H1 (cell line): ENCODE measurements around the gene MMP15. TPM values are rescaled to one million over a fixed set of nuclear protein-coding genes. Genes with fewer than 3 reads are reported as not detected.

ENCODE experiments used
- CTCF ChIA-PET: fragments of 300-600 bp; sonication (Branson Sonifier 250); formaldehyde crosslinking; loops from one replicate; lab custom pipeline; 2021; ENCODE audit not compliant: partially characterized antibody; lab: Charles Lee
- POLR2A ChIA-PET: fragments of 300-600 bp; sonication (Branson Sonifier 250); formaldehyde crosslinking; loops from one replicate; lab custom pipeline; 2021; ENCODE audit warnings: inconsistent platforms; ENCODE audit not compliant: partially characterized antibody; lab: Charles Lee
- DNase-seq, 2 experiments: peaks; one replicate each; pipeline versions ENCODE4 v3.0.0 to v3.0.0-alpha.2; 2010 to 2022; ENCODE audit warnings: low spot score in 2 of 2, low read depth in 1 of 2, mixed read lengths in 1 of 2
- FAIRE-seq: peaks from 2 replicates; lab custom pipeline; 2011; peaks lifted over from hg19 to GRCh38; lab: Jason Lieb, UNC
- H2AFZ ChIP-seq: 2 replicates; pipeline ENCODE4 v1.8.1; 2012; ENCODE audit warnings: low read length, inconsistent platforms
- H2AK5ac ChIP-seq: 2 replicates; pipeline ENCODE4 v1.6.1; 2013; ENCODE audit warnings: low read depth, low read length
- H2BK120ac ChIP-seq: replicated peaks from 2 replicates; pipeline ENCODE3; 2013; ENCODE audit warnings: low read depth, low read length, inconsistent platforms
- H2BK12ac ChIP-seq: 2 replicates; pipeline ENCODE4 v1.6.1; 2013; ENCODE audit warnings: low read depth, low read length
- H2BK15ac ChIP-seq: 2 replicates; pipeline ENCODE4 v1.6.1; 2013; ENCODE audit warnings: low read length
- H2BK20ac ChIP-seq: 2 replicates; pipeline ENCODE4 v1.6.1; 2013; ENCODE audit warnings: low read length
- H2BK5ac ChIP-seq: 2 replicates; pipeline ENCODE4 v1.6.1; 2013; ENCODE audit warnings: low read depth, low read length
- H3K14ac ChIP-seq: 2 replicates; pipeline ENCODE4 v1.6.1; 2013; ENCODE audit warnings: inconsistent platforms; ENCODE audit not compliant: insufficient read length
- H3K18ac ChIP-seq: 2 replicates; pipeline ENCODE4 v1.6.1; 2013; ENCODE audit warnings: low read length; ENCODE audit errors: extremely low read depth
- H3K23ac ChIP-seq: 2 replicates; pipeline ENCODE4 v1.6.1; 2013; ENCODE audit warnings: inconsistent platforms; ENCODE audit not compliant: insufficient read length
- H3K23me2 ChIP-seq: 2 replicates; pipeline ENCODE4 v1.6.1; 2013; ENCODE audit warnings: low read depth, low read length
- H3K27ac ChIP-seq: 2 replicates; pipeline ENCODE4 v1.6.1; 2011; ENCODE audit warnings: low read depth, low read length, inconsistent platforms
- H3K27me3 ChIP-seq, 4 experiments: replicated peaks in 1 of 4; 1 replicate in 1 of 4; 2 replicates in 3 of 4; pipeline versions ENCODE4 v1.6.1 to v1.8.1; 2011 to 2013; ENCODE audit warnings: low read length in 3 of 4, mild to moderate bottlenecking in 3 of 4, inconsistent platforms in 2 of 4, mixed read lengths in 2 of 4, moderate library complexity in 1 of 4; ENCODE audit not compliant: control insufficient read depth in 3 of 4, insufficient read depth in 3 of 4; ENCODE audit errors: extremely low read depth in 1 of 4
- H3K36me3 ChIP-seq, 4 experiments: 2 replicates each; pipeline versions ENCODE4 v1.6.1 to v1.8.1; 2011 to 2013; ENCODE audit warnings: mild to moderate bottlenecking in 4 of 4, low read length in 3 of 4, moderate library complexity in 2 of 4, control low read depth in 1 of 4, inconsistent platforms in 1 of 4; ENCODE audit not compliant: insufficient read depth in 4 of 4, control insufficient read depth in 2 of 4
- H3K4ac ChIP-seq: replicated peaks from 2 replicates; pipeline ENCODE3; 2013; ENCODE audit warnings: low read length, low read depth, mixed read lengths, inconsistent platforms; ENCODE audit not compliant: insufficient read length
- H3K4me1 ChIP-seq, 4 experiments: replicated peaks in 1 of 4; 1 replicate in 1 of 4; 2 replicates in 3 of 4; pipeline versions ENCODE4 v1.6.1 to v1.8.1; 2011 to 2013; ENCODE audit warnings: low read length in 3 of 4, inconsistent platforms in 2 of 4, mixed read lengths in 1 of 4; ENCODE audit not compliant: insufficient read depth in 4 of 4, control insufficient read depth in 3 of 4
- H3K4me2 ChIP-seq, 2 experiments: 2 replicates each; pipeline versions ENCODE4 v1.6.1 to v1.8.1; 2011 to 2013; ENCODE audit warnings: low read depth in 2 of 2, low read length in 2 of 2, control low read depth in 1 of 2, inconsistent platforms in 1 of 2, mild to moderate bottlenecking in 1 of 2; ENCODE audit not compliant: insufficient read depth in 1 of 2
- H3K4me3 ChIP-seq, 4 experiments: fragments of 200-600, 300-600 bp in 1 of 4; sonication (generic), shearing (Covaris generic), sonication (Bioruptor Twin) in 1 of 4; 2 replicates each; pipeline versions ENCODE4 v1.5.1 to v1.8.1; 2011 to 2016; ENCODE audit warnings: low read length in 4 of 4, low read depth in 3 of 4, control low read depth in 2 of 4, inconsistent platforms in 2 of 4, mild to moderate bottlenecking in 2 of 4, mixed read lengths in 1 of 4, moderate library complexity in 1 of 4; ENCODE audit not compliant: insufficient read depth in 2 of 4; ENCODE audit errors: extremely low read depth in 1 of 4
- H3K56ac ChIP-seq: replicated peaks from 2 replicates; pipeline ENCODE3; 2013; ENCODE audit warnings: low read depth, mild to moderate bottlenecking, mixed read lengths, low read length, inconsistent platforms; ENCODE audit not compliant: insufficient read length
- H3K79me1 ChIP-seq: 2 replicates; pipeline ENCODE4 v1.6.1; 2013; ENCODE audit warnings: low read depth, low read length, control low read depth
- H3K79me2 ChIP-seq, 2 experiments: 2 replicates each; pipeline versions ENCODE4 v1.6.1 to v1.8.1; 2012 to 2013; ENCODE audit warnings: low read length in 2 of 2, mild to moderate bottlenecking in 2 of 2, inconsistent platforms in 1 of 2; ENCODE audit not compliant: insufficient read depth in 2 of 2, control insufficient read depth in 1 of 2
- H3K9ac ChIP-seq, 4 experiments: replicated peaks in 1 of 4; 1 replicate in 1 of 4; 2 replicates in 3 of 4; pipeline versions ENCODE4 v1.6.1 to v1.8.1; 2011 to 2013; ENCODE audit warnings: low read depth in 3 of 4, low read length in 3 of 4, control low read depth in 2 of 4, mild to moderate bottlenecking in 2 of 4, moderate library complexity in 2 of 4, inconsistent platforms in 1 of 4; ENCODE audit errors: extremely low read depth in 1 of 4
- H3K9me3 ChIP-seq, 2 experiments: 2 replicates each; pipeline versions ENCODE4 v1.6.1 to v1.8.1; 2012 to 2013; ENCODE audit warnings: mild to moderate bottlenecking in 2 of 2, moderate library complexity in 2 of 2, control low read depth in 1 of 2, inconsistent platforms in 1 of 2, low read depth in 1 of 2, low read length in 1 of 2, mixed read lengths in 1 of 2; ENCODE audit not compliant: insufficient read depth in 2 of 2
- H4K20me1 ChIP-seq, 2 experiments: replicated peaks in 1 of 2; 2 replicates each; pipeline versions ENCODE3 to v1.8.1; 2011 to 2013; ENCODE audit warnings: inconsistent platforms in 2 of 2, low read length in 2 of 2, mild to moderate bottlenecking in 1 of 2; ENCODE audit not compliant: insufficient read depth in 2 of 2, control insufficient read depth in 1 of 2
- H4K5ac ChIP-seq: 2 replicates; pipeline ENCODE4 v1.6.1; 2013; ENCODE audit warnings: low read length, low read depth, mixed read lengths, inconsistent platforms; ENCODE audit not compliant: insufficient read length
- H4K8ac ChIP-seq: 2 replicates; pipeline ENCODE4 v1.8.0; 2013; ENCODE audit warnings: mild to moderate bottlenecking, moderate library complexity, low read length, inconsistent platforms; ENCODE audit not compliant: insufficient read depth; ENCODE audit errors: extremely low read depth
- H4K91ac ChIP-seq: replicated peaks from 2 replicates; pipeline ENCODE3; 2013; ENCODE audit warnings: low read length, mixed read lengths, inconsistent platforms; ENCODE audit not compliant: insufficient read length
- BCL11A ChIP-seq, 2 experiments: IDR thresholded peaks; one replicate each; pipeline ENCODE4 v1.6.1; 2011; ENCODE audit warnings: low read depth in 2 of 2, low read length in 2 of 2, mild to moderate bottlenecking in 2 of 2
- CBX5 ChIP-seq: fragments of 300-800, 300-1000 bp; sonication (generic); IDR thresholded peaks from 2 replicates; pipeline ENCODE4 v1.7.1; 2016; ENCODE audit warnings: antibody characterized with exemption, low read length, low read depth
- CBX8 ChIP-seq: fragments of 300-800, 300-1000 bp; sonication (generic); IDR thresholded peaks from 2 replicates; pipeline ENCODE4 v1.7.1; 2016; ENCODE audit warnings: low read depth, low read length, borderline replicate concordance
- CREB1 ChIP-seq: IDR thresholded peaks from 2 replicates; pipeline ENCODE4 v1.6.1; 2012; ENCODE audit warnings: inconsistent platforms
- CTBP2 ChIP-seq: IDR thresholded peaks from 2 replicates; pipeline ENCODE4 v1.7.0; 2011; ENCODE audit warnings: borderline replicate concordance, mild to moderate bottlenecking, moderate library complexity, mixed read lengths, low read length; ENCODE audit not compliant: insufficient read depth, insufficient read length
- FOSL1 ChIP-seq: IDR thresholded peaks from 2 replicates; pipeline ENCODE4 v1.6.1; 2011; ENCODE audit warnings: mild to moderate bottlenecking, low read depth, low read length, moderate library complexity; ENCODE audit not compliant: insufficient read depth
- MAFK ChIP-seq: IDR thresholded peaks from 2 replicates; pipeline ENCODE4 v1.6.1; 2012; ENCODE audit warnings: low read depth, mild to moderate bottlenecking, improper control_type of control experiment, low read length
- NANOG ChIP-seq: IDR thresholded peaks from 2 replicates; pipeline ENCODE4 v1.6.1; 2011; ENCODE audit warnings: low read length, low read depth, mild to moderate bottlenecking, inconsistent platforms; ENCODE audit not compliant: insufficient read depth, poor library complexity, severe bottlenecking
- RAD21 ChIP-seq, 2 experiments: IDR thresholded peaks in 1 of 2; conservative IDR thresholded peaks in 1 of 2; 2 replicates each; pipeline ENCODE4 v1.6.1; 2011; ENCODE audit warnings: low read depth in 2 of 2, low read length in 2 of 2, improper control_type of control experiment in 1 of 2, inconsistent platforms in 1 of 2, mild to moderate bottlenecking in 1 of 2, moderate library complexity in 1 of 2
- SAP30 ChIP-seq: fragments of 300-600 bp; sonication (generic); IDR thresholded peaks from 2 replicates; pipeline ENCODE4 v1.7.1; 2012; ENCODE audit warnings: low read length, moderate library complexity, mild to moderate bottlenecking, inconsistent platforms; ENCODE audit not compliant: insufficient read depth, insufficient replicate concordance
- SIN3A ChIP-seq, 2 experiments: IDR thresholded peaks in 1 of 2; conservative IDR thresholded peaks in 1 of 2; 2 replicates each; pipeline ENCODE4 v1.6.1; 2011 to 2012; ENCODE audit warnings: low read length in 2 of 2, improper control_type of control experiment in 1 of 2, low read depth in 1 of 2, mild to moderate bottlenecking in 1 of 2
- WGBS, 2 experiments: shearing (Covaris generic) in 1 of 2; methylation state at CpG; one replicate each; pipeline versions ENCODE4 v1.1.6 to v1.1.7; 2013 to 2015; ENCODE audit warnings: low lambda C conversion rate in 2 of 2, mixed read lengths in 2 of 2, inconsistent platforms in 1 of 2, low coverage in 1 of 2, missing lambda C conversion rate in 1 of 2; ENCODE audit not compliant: insufficient replicate concordance in 2 of 2, insufficient coverage in 1 of 2, insufficient read length in 1 of 2; ENCODE audit errors: extremely low coverage in 1 of 2, missing lambda C conversion rate in 1 of 2; 5-methylcytosine and 5-hydroxymethylcytosine counted together
- polyA plus RNA-seq, 7 experiments: library from polyadenylated mRNA; depleted of rRNA in 3 of 7; stranded (reverse) in 5 of 7; unstranded in 2 of 7; fragments of >200 nt in 5 of 7; fragments of 200-250 nt in 2 of 7; gene quantifications; 1 replicate in 5 of 7; 2 replicates in 1 of 7; 4 replicates in 1 of 7; pipeline versions ENCODE4 v1.2.1 to v1.2.3, GENCODE V29; 2011 to 2013; ENCODE audit warnings: missing spikeins in 2 of 7, mixed read lengths in 2 of 7
- total RNA-seq: library from RNA; stranded (reverse); fragmentation: NEBNext Ultra II Directional; extraction: Animal tissue kit (Norgen Biotek cat#: 25700); gene quantifications from 2 replicates; pipeline ENCODE4 v1.2.1, GENCODE V29; 2021
- TF ChIP-seq, protein P1 (sequence below): IDR thresholded peaks from 2 replicates; pipeline ENCODE4 v1.6.1; 2011; ENCODE audit warnings: low read depth, mild to moderate bottlenecking, low read length; ENCODE audit not compliant: insufficient read depth

The MMP15 gene
- total and polyA plus RNA-seq, 2 of the 8 experiments (the other 6 are each of a cell fraction or from before 2014, with no cell fraction given), result 38.5 to 42.2 TPM

DNA sequence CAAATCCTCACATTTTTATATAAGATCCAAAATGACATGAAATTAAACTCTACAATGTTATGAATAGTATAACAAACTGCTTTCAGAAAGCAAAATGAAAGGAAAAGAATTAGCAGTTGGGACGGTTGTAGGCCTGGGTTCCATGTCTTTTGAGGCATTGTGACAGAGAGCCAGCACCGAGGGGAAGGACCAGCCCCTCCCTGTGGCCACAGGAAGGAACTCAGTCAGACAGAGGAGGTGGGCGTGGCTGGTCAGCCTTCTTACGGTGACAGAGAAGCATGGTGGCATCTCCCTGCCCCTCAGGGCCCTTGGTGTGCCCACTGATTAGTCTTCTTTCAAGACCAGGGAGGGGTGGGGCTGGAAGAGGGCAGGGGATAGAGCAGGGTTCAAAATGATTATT is 30.8 kb upstream of the MMP15 start:
- FAIRE-seq (no peak), DNase-seq (no peak)
- Histone ChIP-seq H4K5ac (no peak overlapping the region), H2BK20ac (no peak overlapping the region), H2BK12ac (no peak overlapping the region), H2AK5ac (no peak overlapping the region), H2BK120ac (no peak overlapping the region), H4K8ac (no peak overlapping the region), H2AFZ (no peak overlapping the region), H4K91ac (no peak overlapping the region), H4K20me1 (peaks cover 1 to 7% of the 10 kb centered on the region in 2 experiments), H3K9me3 (no peaks in the 10 kb centered on the region), H3K4me1 (peaks cover 4 to 12% (median 7%) of the 10 kb centered on the region in 4 experiments; a peak in 6 of 7 replicates), H3K14ac (no peak overlapping the region), H3K9ac (no peak overlapping the region), H3K79me2 (no peaks in the 10 kb centered on the region), H2BK5ac (no peak overlapping the region), H2BK15ac (no peak overlapping the region), H3K36me3 (peaks cover 0 to 12% (median 3%) of the 10 kb centered on the region in 4 experiments; a peak in 4 of 8 replicates), H3K4ac (no peak overlapping the region), H3K4me3 (no peak overlapping the region), H3K23ac (no peak overlapping the region), H3K23me2 (peaks cover under 1% of the 10 kb centered on the region; the same call in 1 of the 2 replicates), H3K79me1 (no peaks in the 10 kb centered on the region), H3K18ac (no peak overlapping the region), H3K56ac (no peak overlapping the region), H3K27ac (no peak overlapping the region), H3K27me3 (peaks cover 0 to 3% (median 0%) of the 10 kb centered on the region in 4 experiments; a peak in 2 of 7 replicates), H3K4me2 (no peak overlapping the region)
- 68% methylated on average over 4 of the region's 4 CpGs; no CpG with 5 or more reads in 1 of the 2 experiments for WGBS, 2 experiments
- ChIA-PET POLR2A (no interaction called here), CTCF (interaction anchor here (1.0 to 26.3 kb wide), 4 partner anchors 14 to 219 kb away, joined by 3 to 305 read pairs (median 9); no protein-coding TSS in a partner anchor)
- TF ChIP-seq CREB1 (no peak), BCL11A (IDR thresholded peaks at IDR 0.05; ENCODE audit: low read depth in 2 of 2, low read length in 2 of 2) (no peak), CTBP2 (no peak), SIN3A (conservative IDR thresholded peaks at IDR 0.05 in 1 of 2, IDR thresholded peaks at IDR 0.05 in 1 of 2; ENCODE audit: low read depth in 1 of 2, low read length in 2 of 2) (0 out of 4 replicates have a peak, but pooled peaks of 1 of the 2 experiments have one; percentile 34), RAD21 (IDR thresholded peaks at IDR 0.05 in 1 of 2, conservative IDR thresholded peaks at IDR 0.05 in 1 of 2; ENCODE audit: low read depth in 2 of 2, low read length in 2 of 2) (peak; percentile 52 to 67), SAP30 (no peak), CBX8 (no peak), CBX5 (no peak), NANOG (no peak), MAFK (no peak), FOSL1 (no peak)
- TF ChIP-seq, protein P1, sequence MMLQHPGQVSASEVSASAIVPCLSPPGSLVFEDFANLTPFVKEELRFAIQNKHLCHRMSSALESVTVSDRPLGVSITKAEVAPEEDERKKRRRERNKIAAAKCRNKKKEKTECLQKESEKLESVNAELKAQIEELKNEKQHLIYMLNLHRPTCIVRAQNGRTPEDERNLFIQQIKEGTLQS, result no peak
